Lower leg skin (tissue), 4 donors: ENCODE data around the gene RWDD4. TPM values are rescaled to one million over a fixed set of nuclear protein-coding genes. Genes with fewer than 3 reads are reported as not detected.
A peak's percentile ranks its signal among the peaks of the same experiment; 100 is the strongest.

Source experiments
- DNase-seq, 2 donors: peaks; one replicate each; pipeline ENCODE4 v3.0.0-alpha.2; 2019; ENCODE audit warnings: low spot score in 2 of 2
- H3K4me3 ChIP-seq: fragments of 200-600 bp; sonication (generic); 2 replicates; pipeline ENCODE4 v1.5.1; 2017; ENCODE audit warnings: mild to moderate bottlenecking, low read depth; ENCODE audit not compliant: poor library complexity, severe bottlenecking
- POLR2A ChIP-seq, 2 donors: fragments of 450-650 bp; IDR thresholded peaks; one replicate each; pipeline ENCODE4 v1.6.1; 2016 to 2017; ENCODE audit warnings: antibody characterized with exemption in 2 of 2, mild to moderate bottlenecking in 1 of 2, moderate library complexity in 1 of 2
- WGBS, 2 donors: methylation state at CpG; one replicate each; pipeline ENCODE4 v1.1.5; 2018; 5-methylcytosine and 5-hydroxymethylcytosine counted together
- intact Hi-C: fragments of 100-400 bp; cut with DNase I; formaldehyde crosslinking; loops from one replicate; pipeline ENCODE4 v1.15.0; 2023; ENCODE audit warnings: low total_unique reads
- total RNA-seq, 4 donors: library from RNA; depleted of rRNA; stranded (reverse); fragments of >200 nt; gene quantifications; one replicate each; pipeline ENCODE4 v1.1.0, GENCODE V29; 2016
- TF ChIP-seq, protein P1 (sequence below), 3 donors: fragments of 450-650 bp; IDR thresholded peaks; one replicate each; pipeline ENCODE4 v1.5.1; 2016; ENCODE audit warnings: antibody characterized with exemption in 3 of 3, mild to moderate bottlenecking in 3 of 3, moderate library complexity in 2 of 3

RWDD4 gene
- total RNA-seq: 10 to 100 TPM in 3 of 4 donors, 1 to 10 TPM in 1; 8.5 to 18.9 (median 13.7) TPM

DNA sequence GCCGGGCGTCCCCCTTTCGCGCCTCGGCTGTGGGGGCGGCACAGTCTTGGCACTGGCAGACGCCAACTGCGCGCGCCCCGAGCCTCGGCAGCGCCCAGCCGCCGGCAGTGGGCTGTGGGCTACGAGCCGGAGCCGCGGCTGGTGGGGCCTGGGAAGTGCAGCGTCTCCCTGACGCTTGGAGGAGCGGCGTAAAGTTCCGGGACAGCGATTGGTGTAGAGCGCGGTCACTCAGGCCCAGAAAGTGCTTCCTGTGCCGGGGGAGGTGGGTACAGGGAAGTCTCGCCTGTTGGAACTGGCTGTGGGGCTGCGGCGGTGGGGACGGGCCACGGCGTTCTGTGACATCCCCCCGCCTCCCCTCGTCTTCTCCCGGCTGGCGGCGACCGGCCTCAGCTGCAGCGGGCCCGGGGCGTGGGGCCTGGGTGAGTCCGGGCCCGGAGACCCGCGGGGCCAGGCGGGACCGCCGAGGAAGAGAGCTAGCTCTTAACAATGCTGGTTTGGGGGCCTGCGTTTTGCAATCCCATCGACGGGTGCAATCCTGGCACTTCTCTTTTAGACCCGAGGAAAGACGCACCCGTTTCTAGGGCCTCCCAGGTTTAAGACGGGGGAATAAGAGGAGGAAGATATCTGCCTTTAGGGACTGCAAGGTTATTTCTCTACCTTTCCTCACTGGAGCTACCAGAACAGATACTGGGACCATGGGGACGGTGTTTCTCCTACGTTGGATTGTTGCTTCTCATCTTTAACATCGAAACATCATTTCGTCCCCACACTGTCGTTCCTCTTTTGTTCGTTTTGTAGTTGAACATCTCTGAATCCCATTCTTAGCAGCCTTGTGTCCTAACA is at the start of gene RWDD4, which contains the start of gene TRAPPC11:
RWDD4 (minus strand) TSS at position 157 of the 843 bp plus-strand sequence. CDS start 233 bp downstream, outside the sequence.
TRAPPC11 (plus strand) TSS at position 265 of the 843 bp plus-strand sequence. CDS start 4,575 bp downstream, outside the sequence.
- DNase-seq: peak; percentile 97 to 100
- TF ChIP-seq, protein P1, sequence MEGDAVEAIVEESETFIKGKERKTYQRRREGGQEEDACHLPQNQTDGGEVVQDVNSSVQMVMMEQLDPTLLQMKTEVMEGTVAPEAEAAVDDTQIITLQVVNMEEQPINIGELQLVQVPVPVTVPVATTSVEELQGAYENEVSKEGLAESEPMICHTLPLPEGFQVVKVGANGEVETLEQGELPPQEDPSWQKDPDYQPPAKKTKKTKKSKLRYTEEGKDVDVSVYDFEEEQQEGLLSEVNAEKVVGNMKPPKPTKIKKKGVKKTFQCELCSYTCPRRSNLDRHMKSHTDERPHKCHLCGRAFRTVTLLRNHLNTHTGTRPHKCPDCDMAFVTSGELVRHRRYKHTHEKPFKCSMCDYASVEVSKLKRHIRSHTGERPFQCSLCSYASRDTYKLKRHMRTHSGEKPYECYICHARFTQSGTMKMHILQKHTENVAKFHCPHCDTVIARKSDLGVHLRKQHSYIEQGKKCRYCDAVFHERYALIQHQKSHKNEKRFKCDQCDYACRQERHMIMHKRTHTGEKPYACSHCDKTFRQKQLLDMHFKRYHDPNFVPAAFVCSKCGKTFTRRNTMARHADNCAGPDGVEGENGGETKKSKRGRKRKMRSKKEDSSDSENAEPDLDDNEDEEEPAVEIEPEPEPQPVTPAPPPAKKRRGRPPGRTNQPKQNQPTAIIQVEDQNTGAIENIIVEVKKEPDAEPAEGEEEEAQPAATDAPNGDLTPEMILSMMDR (IDR thresholded peaks at IDR 0.05): peak in 1 of 3 donors; percentile 31
- TF ChIP-seq POLR2A (IDR thresholded peaks at IDR 0.05): peak in 1 of 2 donors; percentile 22
- 0% methylated on average over 32 to 58 of the region's 63 CpGs for WGBS, 2 donors
- H3K4me3 ChIP-seq: peak within 1 kb of the TSS; percentile 85
- intact Hi-C loops: no loop called here

GRCh38 chr4:183702492-183702891 is 43.5 kb upstream of the RWDD4 start:
- no peak for DNase-seq
- 67 to 100% methylated on average over 1 of the region's 1 CpG for WGBS, 2 donors
- TF ChIP-seq, protein P1 (IDR thresholded peaks at IDR 0.05): no peak
- no peak for TF ChIP-seq POLR2A (IDR thresholded peaks at IDR 0.05)
- H3K4me3 ChIP-seq: no peak overlapping the region
- intact Hi-C loops: no loop called here

DNA sequence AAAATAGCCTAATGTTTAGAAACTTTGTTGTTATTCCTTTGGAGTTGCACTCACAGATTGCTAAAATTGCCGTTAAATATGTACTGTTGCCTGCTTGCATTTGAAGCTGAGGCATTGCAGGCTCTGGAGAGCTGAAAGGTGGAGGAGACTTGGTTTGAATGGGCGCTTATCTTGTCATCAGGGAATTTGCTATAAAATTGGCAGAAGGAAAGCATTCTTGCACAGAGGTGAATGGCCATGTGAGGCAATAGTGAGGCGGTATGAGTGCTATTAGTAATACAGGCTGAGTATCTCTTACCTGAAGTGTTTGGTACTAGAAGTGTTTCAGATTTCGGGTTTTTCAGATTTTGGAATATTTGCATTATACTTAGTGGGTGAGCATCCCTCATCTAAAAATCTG is 41.4 kb upstream of the RWDD4 start:
- intact Hi-C loops: no loop called here
- H3K4me3 ChIP-seq: no peak overlapping the region
- TF ChIP-seq, protein P1 (IDR thresholded peaks at IDR 0.05): no peak
- no peak for TF ChIP-seq POLR2A (IDR thresholded peaks at IDR 0.05)
- DNase-seq: no peak
- 74% methylated on average over 4 of the region's 4 CpGs for WGBS, 2 donors

DNA sequence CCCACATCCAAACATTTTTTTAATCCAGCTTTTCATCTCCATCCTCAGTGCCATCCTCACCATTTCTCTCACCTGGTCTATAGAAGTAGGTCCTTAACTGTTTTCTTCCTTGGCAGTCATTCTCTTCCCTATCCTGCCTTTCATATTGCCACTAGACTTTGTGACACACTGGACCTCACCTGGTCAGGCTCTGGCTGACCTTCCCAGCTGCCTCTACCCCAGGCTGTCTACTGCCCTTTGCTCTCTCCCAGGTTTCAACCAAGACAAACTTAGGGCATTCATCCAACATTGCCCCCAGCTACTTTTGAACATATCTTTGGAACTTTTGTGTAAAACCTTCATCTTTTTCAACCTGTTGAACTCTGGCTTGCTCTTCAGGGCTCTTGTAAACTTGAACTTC is 39.9 kb upstream of the RWDD4 start:
- H3K4me3 ChIP-seq: no peak overlapping the region
- TF ChIP-seq, protein P1 (IDR thresholded peaks at IDR 0.05): no peak
- no peak for TF ChIP-seq POLR2A (IDR thresholded peaks at IDR 0.05)
- intact Hi-C loops: no loop called here
- no peak for DNase-seq

DNA sequence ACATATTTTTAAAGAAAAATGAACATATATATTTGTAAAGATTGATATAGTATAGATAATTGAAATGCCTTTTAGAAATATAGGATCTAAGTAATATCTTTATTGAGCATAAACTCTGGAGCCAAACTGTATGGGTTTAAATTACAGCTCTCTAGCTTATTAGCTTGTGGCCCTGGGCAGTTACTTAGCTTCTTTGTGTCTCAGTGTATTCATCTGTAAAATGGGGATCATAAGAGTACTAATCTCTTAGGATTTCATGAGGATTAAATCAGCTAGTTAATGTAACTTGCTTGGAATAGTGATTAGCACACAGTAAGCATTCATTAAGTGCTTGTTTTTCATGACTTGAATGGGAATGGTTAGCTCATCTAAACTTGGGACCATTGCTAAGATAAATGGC is 32.9 kb upstream of the RWDD4 start:
- TF ChIP-seq POLR2A (IDR thresholded peaks at IDR 0.05): no peak
- TF ChIP-seq, protein P1 (IDR thresholded peaks at IDR 0.05): no peak
- intact Hi-C loops: loop anchor here (2.0 kb wide), 1 partner anchor 45 kb away; no protein-coding TSS in a partner anchor
- DNase-seq: no peak

More for the DNA sequence above, 32.9 kb upstream of the RWDD4 start:
- H3K4me3 ChIP-seq: no peak overlapping the region
